Activated CD8-positive, alpha-beta memory T cell treated with anti-CD3 and anti-CD28 coated beads for 48 hours (primary cell): ENCODE data around the gene ERBB4.
"Not testable (repeated sequence)": the region's sequence is repeated elsewhere in the genome, so short reads cannot be mapped to it uniquely, and the experiment has no call there.

ENCODE experiments used
- DNase-seq, 3 experiments: peaks; one replicate each; pipeline ENCODE4 v3.0.0-alpha.2; 2020; ENCODE audit warnings: low read depth in 2 of 3, low spot score in 2 of 3

The ERBB4 gene

DNA sequence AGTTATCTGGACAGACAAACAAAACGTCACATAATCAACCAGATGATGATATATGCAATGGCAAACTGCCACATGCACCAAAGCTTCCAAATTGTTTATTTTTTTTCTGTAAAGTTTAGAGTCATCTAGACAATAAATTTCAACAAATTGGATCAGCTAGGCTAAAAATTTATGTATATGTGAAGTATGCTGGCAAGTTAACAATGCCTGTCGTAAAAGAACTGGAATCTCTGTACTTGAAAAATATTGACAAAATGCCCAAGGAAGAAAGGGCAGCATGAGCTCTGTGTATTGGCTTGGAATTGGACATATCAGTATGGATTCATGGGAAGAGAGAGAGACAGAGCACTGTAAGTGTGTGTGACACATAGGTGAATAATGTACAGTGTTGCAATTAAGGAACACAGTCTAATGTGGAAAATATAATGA is 309.8 kb downstream of the ERBB4 start:
- DNase-seq: no peak

- DNase-seq: no peak
Measured at GRCh38 chr2:212227755-212228154, 310.8 kb downstream of the ERBB4 start.

DNA sequence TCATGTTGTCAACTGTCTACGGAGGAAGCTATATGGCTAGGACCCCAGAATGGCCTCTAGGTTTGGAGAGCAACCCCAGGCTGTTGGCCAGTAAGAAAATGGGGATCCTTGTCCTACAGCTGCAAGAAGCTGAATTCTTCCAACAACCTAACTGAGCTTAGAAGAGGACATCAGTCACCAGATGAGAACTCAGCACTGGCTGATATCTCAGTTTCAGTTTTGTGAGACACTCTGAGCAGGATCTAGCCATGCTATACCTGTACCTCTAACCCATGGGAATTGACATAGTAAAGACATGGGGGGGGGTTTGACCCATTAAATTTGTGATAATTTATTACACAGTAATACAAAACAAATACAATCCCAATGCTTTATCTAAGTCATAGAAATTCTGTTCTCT is 312.5 kb downstream of the ERBB4 start:
- no peak for DNase-seq

GRCh38 chr2:212223696-212224095 is 314.9 kb downstream of the ERBB4 start:
- DNase-seq: no peak

GRCh38 chr2:212213191-212213590 is 325.4 kb downstream of the ERBB4 start:
- no peak for DNase-seq

GRCh38 chr2:212208467-212208866 is 330.1 kb downstream of the ERBB4 start:
- no peak for DNase-seq

DNA sequence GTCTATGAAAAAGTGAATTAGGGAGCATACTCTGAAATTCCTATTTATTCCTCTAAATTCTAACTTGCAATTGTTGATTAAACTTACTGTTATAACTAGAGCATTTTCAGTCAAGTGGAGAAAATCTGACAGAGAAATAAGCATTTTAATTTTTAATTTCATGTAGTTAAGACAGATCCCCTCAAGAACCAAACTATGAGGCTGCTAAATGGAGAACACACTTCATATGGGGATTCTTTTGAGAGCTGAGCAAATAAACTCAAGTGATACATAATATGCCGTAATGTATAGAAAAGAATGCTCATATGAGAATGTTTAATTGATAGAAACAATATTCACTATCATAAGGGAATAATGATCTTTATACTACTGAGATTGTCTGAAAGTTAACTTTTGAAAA is 340.8 kb downstream of the ERBB4 start:
- DNase-seq: no peak

DNA sequence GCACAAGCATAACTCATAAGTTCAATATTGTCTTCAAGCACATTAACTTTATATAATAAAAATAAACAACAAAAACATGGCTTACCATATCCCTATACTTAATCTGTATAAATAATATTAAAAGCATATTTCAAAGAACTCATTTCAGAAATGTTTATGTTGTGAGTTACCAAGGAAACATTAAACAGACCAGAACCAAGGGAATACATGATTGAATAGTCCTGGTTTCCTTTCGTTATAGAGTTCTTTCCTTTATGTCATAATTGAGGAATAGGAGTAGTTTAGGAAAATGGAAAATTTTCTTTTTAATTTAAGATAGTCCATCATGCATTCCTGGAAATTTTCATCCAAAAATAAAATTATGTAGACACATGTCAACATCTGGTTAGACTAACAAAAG is 343.0 kb downstream of the ERBB4 start:
- no peak for DNase-seq

GRCh38 chr2:212194396-212194795 is 344.2 kb downstream of the ERBB4 start:
- DNase-seq: no peak

GRCh38 chr2:212193803-212194202 is 344.8 kb downstream of the ERBB4 start:
- no peak for DNase-seq

DNA sequence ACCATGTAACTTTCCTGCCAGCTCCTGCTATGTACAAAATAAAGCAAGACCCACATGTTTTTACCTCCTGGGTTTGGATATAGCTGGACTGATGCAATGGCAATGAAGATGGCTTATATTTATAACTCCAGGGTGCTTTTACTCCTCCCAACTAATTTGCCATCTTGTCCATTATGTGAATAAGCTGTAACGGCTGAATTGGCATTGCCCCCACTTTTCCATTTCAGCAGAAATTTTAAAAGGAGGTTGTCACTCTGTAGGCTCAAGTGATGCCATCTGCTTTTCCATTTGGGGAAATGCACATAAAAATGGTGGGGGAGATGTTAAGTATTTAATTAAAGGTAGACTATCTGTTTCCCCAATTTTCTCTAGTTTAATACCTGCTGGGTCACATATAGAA is 345.5 kb downstream of the ERBB4 start:
- DNase-seq: no peak

GRCh38 chr2:212191438-212191837 is 347.2 kb downstream of the ERBB4 start:
- not testable (repeated sequence) for DNase-seq

GRCh38 chr2:212186166-212186565 is 352.4 kb downstream of the ERBB4 start:
- no peak for DNase-seq

- no peak for DNase-seq
Measured at GRCh38 chr2:212181646-212182045, 357.0 kb downstream of the ERBB4 start.

DNA sequence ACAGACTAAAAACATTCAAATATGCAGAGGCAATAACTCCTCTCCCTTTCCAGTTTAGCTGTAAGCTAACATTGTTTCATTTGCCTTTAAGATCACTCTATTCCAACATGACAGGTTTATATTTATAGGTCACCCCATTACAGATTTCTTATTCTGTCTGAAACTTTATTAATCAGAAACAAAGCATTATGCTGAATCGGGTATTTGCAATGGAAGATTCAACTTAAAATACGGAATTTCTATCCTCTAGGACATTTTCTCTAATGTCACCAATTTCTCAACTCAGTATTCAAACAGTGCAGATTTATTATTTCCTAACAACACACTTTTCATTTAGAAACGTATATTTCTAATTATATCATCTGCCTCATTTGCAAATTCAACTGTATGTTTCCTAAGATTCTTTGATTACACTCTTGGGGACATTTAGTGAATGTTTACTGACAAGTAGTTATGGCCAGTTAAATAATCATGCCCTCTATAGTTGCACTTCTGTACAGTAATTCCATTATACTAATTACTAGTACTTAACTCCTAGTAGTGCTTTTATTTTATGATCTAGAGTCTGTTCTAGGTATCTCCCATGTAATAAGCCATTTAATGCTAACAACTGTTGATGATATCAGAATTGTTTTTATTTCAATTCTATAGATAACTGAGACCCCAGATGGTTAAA is 358.1 kb downstream of the ERBB4 start:
- DNase-seq: no peak

- no peak for DNase-seq
Measured at GRCh38 chr2:212177724-212178123, 360.9 kb downstream of the ERBB4 start.

- no peak for DNase-seq
Measured at GRCh38 chr2:212176151-212176550, 362.5 kb downstream of the ERBB4 start.

GRCh38 chr2:212173756-212174510 is 364.7 kb downstream of the ERBB4 start:
- no peak for DNase-seq

GRCh38 chr2:212173331-212173730 is 365.3 kb downstream of the ERBB4 start:
- no peak for DNase-seq

DNA sequence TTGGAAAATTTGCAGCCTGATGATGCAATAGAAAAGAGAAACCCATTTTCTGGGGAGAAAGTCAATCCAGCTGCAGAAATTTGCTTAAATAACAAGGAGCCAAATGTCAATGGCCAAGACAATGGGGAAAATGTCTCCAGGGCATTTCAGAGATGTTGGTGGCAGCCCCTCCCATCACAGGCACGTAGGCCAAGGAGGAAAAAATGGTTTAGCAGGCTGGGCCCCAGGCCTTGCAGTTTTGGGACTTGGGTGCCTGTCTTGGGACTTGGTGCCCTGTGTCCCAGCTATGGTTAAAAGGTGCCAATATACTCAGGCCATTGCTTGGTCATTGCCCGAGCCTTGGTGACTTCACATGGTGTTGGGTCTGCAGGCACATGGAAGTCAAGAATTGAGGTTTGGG is 368.2 kb downstream of the ERBB4 start:
- no peak for DNase-seq

DNA sequence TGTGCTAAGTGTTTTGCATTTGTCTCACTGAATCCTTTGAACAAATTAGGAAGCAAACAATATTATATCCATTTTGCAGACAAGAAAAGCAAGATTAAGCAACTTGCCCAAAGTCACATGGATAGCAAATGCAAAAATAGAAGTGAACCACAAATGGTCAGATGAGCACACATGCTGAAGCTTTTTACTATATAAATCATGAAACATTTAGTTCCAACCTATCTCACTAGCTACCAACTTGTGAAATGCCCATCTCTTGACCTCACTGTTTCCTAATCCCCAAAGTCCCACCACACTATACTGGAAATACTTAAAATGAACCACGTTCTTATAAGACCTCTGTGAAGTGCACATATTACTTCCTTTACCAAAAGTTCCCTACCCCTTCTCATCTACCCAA is 380.5 kb downstream of the ERBB4 start:
- DNase-seq: no peak

- no peak for DNase-seq
Measured at GRCh38 chr2:212157012-212157411, 381.6 kb downstream of the ERBB4 start.

GRCh38 chr2:212156088-212156487 is 382.5 kb downstream of the ERBB4 start:
- no peak for DNase-seq
